Astrocyte of the cerebellum (primary cell): ENCODE results near the gene IGLON5.

Source experiments
- DNase-seq: peaks from one replicate; pipeline ENCODE4 v3.0.0-alpha.2; 2011; ENCODE audit warnings: low read depth
- H3K4me3 ChIP-seq: 2 replicates; pipeline ENCODE4 v1.5.1; 2011; ENCODE audit warnings: mild to moderate bottlenecking, low read depth, low read length, moderate library complexity
- CTCF ChIP-seq: IDR thresholded peaks from 2 replicates; pipeline ENCODE4 v1.5.1; 2012; ENCODE audit warnings: low read length, low read depth, moderate library complexity, mild to moderate bottlenecking; ENCODE audit errors: missing control alignments
- in situ Hi-C: cut with HindIII; loops from 2 replicates; pipeline ENCODE4 v1.10.0; 2017; ENCODE audit warnings: low sequenced_read_pairs

IGLON5 gene

GRCh38 chr19:51316688-51317087 lies 5.2 kb downstream of the IGLON5 start:
- in situ Hi-C loops, result no loop called here
- DNase-seq, result no peak
- TF ChIP-seq CTCF, result no peak
- no peak overlapping the region for H3K4me3 ChIP-seq

DNA sequence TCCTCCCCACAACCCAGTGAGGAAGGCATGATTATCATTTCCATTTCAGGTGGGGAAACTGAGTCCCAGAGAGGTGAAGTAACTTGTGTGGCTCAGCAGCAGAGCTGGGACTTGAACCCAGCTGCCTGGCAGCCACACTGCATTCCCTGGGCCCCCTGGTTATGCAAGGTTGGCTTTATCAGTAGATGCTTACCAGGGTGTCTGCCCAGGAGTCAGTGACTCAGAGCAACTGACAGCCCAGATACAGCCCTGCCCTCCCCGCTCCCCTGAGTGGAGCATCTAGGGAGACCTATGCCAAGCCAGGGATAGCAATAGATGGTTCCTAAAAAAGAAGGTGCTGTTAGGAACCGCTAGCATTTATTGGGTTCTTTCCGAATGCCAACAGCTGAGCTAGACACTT lies 5.9 kb downstream of the IGLON5 start:
- TF ChIP-seq CTCF, result no peak
- DNase-seq, result no peak
- in situ Hi-C loops, result no loop called here
- no peak overlapping the region for H3K4me3 ChIP-seq

GRCh38 chr19:51317968-51318367 lies 6.5 kb downstream of the IGLON5 start:
- H3K4me3 ChIP-seq, result no peak overlapping the region
- in situ Hi-C loops, result no loop called here
- no peak for TF ChIP-seq CTCF
- no peak for DNase-seq

DNA sequence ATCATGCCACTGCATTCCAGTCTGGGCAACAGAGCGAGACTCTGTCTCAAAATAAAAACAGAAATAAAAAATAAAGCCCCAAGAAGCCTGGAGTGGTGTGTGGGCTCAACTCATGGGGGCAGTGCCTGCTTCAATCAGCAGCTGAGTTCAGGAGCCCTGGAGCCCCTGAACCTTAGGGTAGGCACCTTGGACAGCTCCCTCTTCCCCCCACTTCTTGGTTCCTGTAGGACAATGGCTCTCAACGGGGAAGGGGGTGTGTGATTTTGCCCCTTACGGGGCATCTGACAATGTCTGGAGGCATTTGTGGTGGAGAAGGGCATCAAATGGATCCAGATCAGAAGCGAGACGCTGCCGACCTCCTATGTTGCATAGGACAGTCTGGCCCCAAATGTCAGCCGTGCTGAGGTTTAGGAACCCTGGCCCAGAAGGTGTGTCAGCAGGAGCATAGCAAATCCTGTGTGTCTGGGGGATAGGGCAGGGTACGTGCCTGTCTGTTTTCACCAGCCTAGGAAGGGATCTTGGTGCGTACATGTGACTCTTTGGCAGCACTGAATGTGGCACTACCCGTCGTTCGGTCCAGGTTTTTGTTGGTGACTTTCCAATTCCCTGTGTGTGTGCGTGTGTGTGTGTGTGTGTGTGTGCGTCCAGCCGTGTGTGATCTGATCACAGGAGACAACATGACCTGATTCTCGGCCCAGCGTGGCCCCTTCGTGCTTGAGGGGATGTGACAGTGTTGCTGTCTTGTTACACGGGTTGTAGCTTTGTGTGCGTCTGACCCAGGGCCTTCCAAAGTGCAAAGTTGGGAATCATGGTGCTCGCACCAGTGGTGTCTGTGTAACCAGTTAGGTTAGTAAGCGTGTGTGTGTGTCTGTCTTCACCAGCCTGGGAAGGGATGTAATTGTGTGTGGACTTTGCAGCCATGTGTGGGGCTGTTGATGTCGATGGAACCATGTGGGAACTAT lies 7.5 kb downstream of the IGLON5 start:
- no peak for DNase-seq
- no peak overlapping the region for H3K4me3 ChIP-seq
- in situ Hi-C loops, result no loop called here
- no peak for TF ChIP-seq CTCF

DNA sequence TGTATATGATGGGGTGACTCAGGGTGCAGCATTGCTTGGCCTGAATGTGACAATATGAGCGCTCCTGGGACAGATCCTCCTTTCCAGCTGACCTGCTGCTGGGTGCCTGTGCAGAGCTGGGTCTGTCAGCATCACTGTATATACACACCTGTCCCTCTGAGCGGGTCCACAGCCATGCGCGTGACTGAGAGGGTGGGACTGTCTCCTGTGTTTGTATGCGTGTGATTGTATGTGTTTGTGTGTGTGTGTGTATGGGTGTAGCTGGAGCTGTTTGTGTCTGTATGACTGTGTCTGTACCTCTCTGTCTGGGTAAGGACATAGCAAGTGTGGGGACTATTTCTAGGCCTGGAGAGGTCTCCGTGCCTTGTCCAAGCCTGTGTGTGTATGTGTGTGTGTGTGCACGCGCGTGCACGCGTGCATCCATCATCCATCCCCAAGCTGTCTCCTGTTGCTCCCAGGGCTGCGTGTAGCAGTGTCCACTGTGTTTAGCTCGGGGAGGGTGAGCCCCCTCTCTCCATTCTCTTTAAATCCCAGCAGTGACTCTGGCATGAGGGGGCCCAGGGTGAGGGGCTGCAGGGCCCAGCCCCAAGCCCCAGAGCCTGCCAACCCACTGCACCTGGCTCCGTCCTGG lies 8.3 kb downstream of the IGLON5 start:
- in situ Hi-C loops, result no loop called here
- TF ChIP-seq CTCF, result no peak
- no peak for DNase-seq
- H3K4me3 ChIP-seq, result no peak overlapping the region

DNA sequence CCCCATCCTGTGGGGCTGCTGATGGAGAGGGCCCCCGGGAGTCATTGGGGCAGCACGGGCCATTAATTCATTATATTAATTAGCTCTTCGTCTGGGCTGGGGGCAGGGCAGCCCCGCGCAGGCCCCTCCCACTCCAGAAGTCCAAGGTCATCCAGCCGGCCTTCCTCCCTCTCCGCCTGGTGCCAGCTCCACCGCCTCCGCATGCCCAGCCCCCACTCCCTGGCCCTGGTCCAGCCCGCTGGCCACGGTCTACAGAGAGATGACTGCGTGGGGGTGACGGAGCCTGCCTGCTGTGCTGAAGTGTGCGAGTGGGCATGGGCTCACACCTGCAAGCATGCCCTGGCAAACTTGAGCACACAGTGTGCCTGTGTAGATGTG lies 8.8 kb downstream of the IGLON5 start:
- H3K4me3 ChIP-seq, result no peak overlapping the region
- DNase-seq, result no peak
- in situ Hi-C loops, result no loop called here
- no peak for TF ChIP-seq CTCF
